ENCODE results near the gene IQSEC1.

The IQSEC1 gene

GRCh38 chr3:12896063-12896985, 176.9 kb downstream of the IQSEC1 start:
- TF ChIP-seq CTCF (IDR thresholded peaks at IDR 0.05; ENCODE audit: extremely low read depth, insufficient read depth, missing control alignments), result no peak
- DNase-seq (ENCODE audit: low spot score), result no peak
- in situ Hi-C loops (cut with MboI; ENCODE audit: low pct_unique_long_range_greater_than_20kb, low sequenced_read_pairs, unreplicated experiment), result no loop called here

GRCh38 chr3:12895391-12896062, 177.7 kb downstream of the IQSEC1 start:
- no peak for TF ChIP-seq CTCF (IDR thresholded peaks at IDR 0.05; ENCODE audit: extremely low read depth, insufficient read depth, missing control alignments)
- in situ Hi-C loops (cut with MboI; ENCODE audit: low pct_unique_long_range_greater_than_20kb, low sequenced_read_pairs, unreplicated experiment), result no loop called here
- DNase-seq (ENCODE audit: low spot score), result no peak

GRCh38 chr3:12894629-12895028, 178.6 kb downstream of the IQSEC1 start:
- in situ Hi-C loops (cut with MboI; ENCODE audit: low pct_unique_long_range_greater_than_20kb, low sequenced_read_pairs, unreplicated experiment), result no loop called here
- DNase-seq (ENCODE audit: low spot score), result no peak
- TF ChIP-seq CTCF (IDR thresholded peaks at IDR 0.05; ENCODE audit: extremely low read depth, insufficient read depth, missing control alignments), result no peak

GRCh38 chr3:12893852-12894251, 179.4 kb downstream of the IQSEC1 start:
- in situ Hi-C loops (cut with MboI; ENCODE audit: low pct_unique_long_range_greater_than_20kb, low sequenced_read_pairs, unreplicated experiment), result no loop called here
- TF ChIP-seq CTCF (IDR thresholded peaks at IDR 0.05; ENCODE audit: extremely low read depth, insufficient read depth, missing control alignments), result no peak
- no peak for DNase-seq (ENCODE audit: low spot score)

GRCh38 chr3:12893247-12893646, 180.0 kb downstream of the IQSEC1 start:
- TF ChIP-seq CTCF (IDR thresholded peaks at IDR 0.05; ENCODE audit: extremely low read depth, insufficient read depth, missing control alignments), result no peak
- in situ Hi-C loops (cut with MboI; ENCODE audit: low pct_unique_long_range_greater_than_20kb, low sequenced_read_pairs, unreplicated experiment), result no loop called here
- DNase-seq (ENCODE audit: low spot score), result no peak

GRCh38 chr3:12892840-12893189, 180.4 kb downstream of the IQSEC1 start:
- no peak for TF ChIP-seq CTCF (IDR thresholded peaks at IDR 0.05; ENCODE audit: extremely low read depth, insufficient read depth, missing control alignments)
- no peak for DNase-seq (ENCODE audit: low spot score)
- in situ Hi-C loops (cut with MboI; ENCODE audit: low pct_unique_long_range_greater_than_20kb, low sequenced_read_pairs, unreplicated experiment), result no loop called here
